H9 (cell line): ENCODE measurements around the gene DHX58. TPM values are rescaled to one million over a fixed set of nuclear protein-coding genes. Genes with fewer than 3 reads are reported as not detected.

Source experiments
- DNase-seq: peaks from one replicate; pipeline ENCODE4 v3.0.0-alpha.2; 2017
- H2AFZ ChIP-seq: one replicate; pipeline ENCODE4 v1.6.1; 2013; ENCODE audit warnings: mild to moderate bottlenecking, low read length, control low read depth, moderate library complexity
- H2AK5ac ChIP-seq: 2 replicates; pipeline ENCODE4 v1.6.1; 2013; ENCODE audit warnings: low read length, control low read depth, mixed read lengths; ENCODE audit not compliant: insufficient read length
- H2BK120ac ChIP-seq: one replicate; pipeline ENCODE4 v1.6.1; 2013; ENCODE audit warnings: low read depth, mild to moderate bottlenecking, low read length, control low read depth, inconsistent platforms; ENCODE audit not compliant: poor library complexity, severe bottlenecking
- H2BK12ac ChIP-seq: 2 replicates; pipeline ENCODE4 v1.6.1; 2013; ENCODE audit warnings: low read length, control low read depth, mixed read lengths, low read depth; ENCODE audit not compliant: insufficient read length
- H2BK15ac ChIP-seq: 2 replicates; pipeline ENCODE4 v1.6.1; 2013; ENCODE audit warnings: low read depth, low read length, control low read depth
- H2BK20ac ChIP-seq: one replicate; pipeline ENCODE4 v1.6.1; 2013; ENCODE audit warnings: low read depth, mild to moderate bottlenecking, low read length, control low read depth, inconsistent platforms; ENCODE audit not compliant: poor library complexity, severe bottlenecking
- H2BK5ac ChIP-seq: 2 replicates; pipeline ENCODE4 v1.6.1; 2013; ENCODE audit warnings: low read length, control low read depth, mixed read lengths; ENCODE audit not compliant: insufficient read length
- H3K14ac ChIP-seq: 2 replicates; pipeline ENCODE4 v1.6.1; 2013; ENCODE audit warnings: low read length, control low read depth; ENCODE audit not compliant: insufficient read depth
- H3K18ac ChIP-seq: 2 replicates; pipeline ENCODE4 v1.6.1; 2013; ENCODE audit warnings: low read depth, mild to moderate bottlenecking, mixed read lengths, low read length, control low read depth; ENCODE audit not compliant: insufficient read length
- H3K23ac ChIP-seq: 2 replicates; pipeline ENCODE4 v1.6.1; 2013; ENCODE audit warnings: low read length, control low read depth, mixed read lengths, low read depth; ENCODE audit not compliant: insufficient read length
- H3K23me2 ChIP-seq: 2 replicates; pipeline ENCODE4 v1.6.1; 2013; ENCODE audit warnings: low read depth, mild to moderate bottlenecking, mixed read lengths, low read length, control low read depth; ENCODE audit not compliant: insufficient read length, poor library complexity, severe bottlenecking
- H3K27ac ChIP-seq: 2 replicates; pipeline ENCODE4 v1.5.1; 2013; ENCODE audit warnings: low read length, control low read depth, mixed read lengths, low read depth; ENCODE audit not compliant: insufficient read length
- H3K27me3 ChIP-seq: 2 replicates; pipeline ENCODE4 v1.6.1; 2013; ENCODE audit warnings: low read length, control low read depth, inconsistent platforms; ENCODE audit not compliant: insufficient read depth
- H3K4ac ChIP-seq: 2 replicates; pipeline ENCODE4 v1.6.1; 2013; ENCODE audit warnings: low read depth, mild to moderate bottlenecking, control low read depth, inconsistent platforms, low read length, moderate library complexity
- H3K4me1 ChIP-seq: 2 replicates; pipeline ENCODE4 v1.6.1; 2013; ENCODE audit warnings: low read length, control low read depth, inconsistent platforms; ENCODE audit not compliant: insufficient read depth
- H3K4me2 ChIP-seq: 2 replicates; pipeline ENCODE4 v1.6.1; 2013; ENCODE audit warnings: low read length, control low read depth, mixed read lengths; ENCODE audit not compliant: insufficient read length, insufficient read depth
- H3K56ac ChIP-seq: 2 replicates; pipeline ENCODE4 v1.6.1; 2013; ENCODE audit warnings: low read depth, mild to moderate bottlenecking, mixed read lengths, low read length, control low read depth; ENCODE audit not compliant: insufficient read length
- H3K79me1 ChIP-seq: 2 replicates; pipeline ENCODE4 v1.6.1; 2013; ENCODE audit warnings: low read depth, mild to moderate bottlenecking, moderate library complexity, low read length, control low read depth, inconsistent platforms; ENCODE audit not compliant: insufficient read depth, poor library complexity, severe bottlenecking
- H3K79me2 ChIP-seq: 2 replicates; pipeline ENCODE4 v1.6.1; 2013; ENCODE audit warnings: low read length, control low read depth, inconsistent platforms; ENCODE audit not compliant: insufficient read depth
- H3K9ac ChIP-seq: 2 replicates; pipeline ENCODE4 v1.6.1; 2013; ENCODE audit warnings: low read length, control low read depth, mixed read lengths; ENCODE audit not compliant: insufficient read length; ENCODE audit errors: extremely low read depth
- H3K9me3 ChIP-seq: one replicate; pipeline ENCODE4 v1.6.1; 2013; ENCODE audit warnings: low read depth, low read length, inconsistent platforms; ENCODE audit not compliant: control insufficient read depth
- H3T11ph ChIP-seq: one replicate; pipeline ENCODE4 v1.6.1; 2013; ENCODE audit warnings: mild to moderate bottlenecking, low read length, control low read depth, inconsistent platforms
- H4K20me1 ChIP-seq: one replicate; pipeline ENCODE4 v1.6.1; 2013; ENCODE audit not compliant: control insufficient read depth, insufficient read length, insufficient read depth
- H4K5ac ChIP-seq: 2 replicates; pipeline ENCODE4 v1.6.1; 2013; ENCODE audit warnings: low read depth, mild to moderate bottlenecking, mixed read lengths, low read length, control low read depth; ENCODE audit not compliant: insufficient read length
- H4K8ac ChIP-seq: replicated peaks from 2 replicates; pipeline ENCODE4 v1.6.1; 2013; ENCODE audit warnings: low read length, control low read depth, mixed read lengths, low read depth; ENCODE audit not compliant: insufficient read length
- H4K91ac ChIP-seq: 2 replicates; pipeline ENCODE4 v1.6.1; 2013; ENCODE audit warnings: low read depth, mild to moderate bottlenecking, moderate library complexity, mixed read lengths, low read length, control low read depth; ENCODE audit not compliant: insufficient read length
- H3K27ac Mint-ChIP-seq, 3 experiments: 2 replicates in 2 of 3; 3 replicates in 1 of 3; pipeline ENCODE4 v1.8.0; 2020 to 2021; ENCODE audit warnings: mixed read lengths in 3 of 3, mild to moderate bottlenecking in 1 of 3, moderate library complexity in 1 of 3
- H3K27me3 Mint-ChIP-seq: 2 replicates; pipeline ENCODE4 v1.8.0; 2021; ENCODE audit warnings: low read depth, mild to moderate bottlenecking, moderate library complexity, mixed read lengths
- H3K36me3 Mint-ChIP-seq, 3 experiments: 2 replicates in 2 of 3; 3 replicates in 1 of 3; pipeline ENCODE4 v1.8.0; 2020 to 2021; ENCODE audit warnings: low read depth in 3 of 3, mixed read lengths in 3 of 3; ENCODE audit not compliant: insufficient read depth in 1 of 3
- H3K4me1 Mint-ChIP-seq, 2 experiments: 2 replicates each; pipeline ENCODE4 v1.8.0; 2020; ENCODE audit warnings: mixed read lengths in 2 of 2
- H3K4me3 Mint-ChIP-seq, 2 experiments: 2 replicates in 1 of 2; 3 replicates in 1 of 2; pipeline ENCODE4 v1.8.0; 2020 to 2021; ENCODE audit warnings: mild to moderate bottlenecking in 2 of 2, mixed read lengths in 2 of 2, moderate library complexity in 1 of 2
- H3K9me3 Mint-ChIP-seq, 2 experiments: 2 replicates in 1 of 2; 3 replicates in 1 of 2; pipeline ENCODE4 v1.8.0; 2020; ENCODE audit warnings: mild to moderate bottlenecking in 2 of 2, mixed read lengths in 2 of 2, moderate library complexity in 1 of 2
- WGBS: extraction: QIAGEN DNeasy Blood & Tissue Kit; methylation state at CpG from one replicate; pipeline ENCODE4 v1.1.7; 2013; ENCODE audit warnings: missing lambda C conversion rate, low lambda C conversion rate, mixed read lengths; ENCODE audit not compliant: insufficient read length; ENCODE audit errors: extremely low coverage; 5-methylcytosine and 5-hydroxymethylcytosine counted together
- total RNA-seq: library from RNA; stranded (reverse); gene quantifications from 2 replicates; pipeline ENCODE4 v1.2.1, GENCODE V29; 2021
- TF ChIP-seq, protein P1 (sequence below): fragments of 200-600 bp; sonication (generic); conservative IDR thresholded peaks from 3 replicates; pipeline ENCODE4 v1.8.0; 2021; ENCODE audit warnings: antibody characterized with exemption, mild to moderate bottlenecking

The DHX58 gene
- total RNA-seq, 1 experiment from 2014 or later, result 3.9 TPM

DNA sequence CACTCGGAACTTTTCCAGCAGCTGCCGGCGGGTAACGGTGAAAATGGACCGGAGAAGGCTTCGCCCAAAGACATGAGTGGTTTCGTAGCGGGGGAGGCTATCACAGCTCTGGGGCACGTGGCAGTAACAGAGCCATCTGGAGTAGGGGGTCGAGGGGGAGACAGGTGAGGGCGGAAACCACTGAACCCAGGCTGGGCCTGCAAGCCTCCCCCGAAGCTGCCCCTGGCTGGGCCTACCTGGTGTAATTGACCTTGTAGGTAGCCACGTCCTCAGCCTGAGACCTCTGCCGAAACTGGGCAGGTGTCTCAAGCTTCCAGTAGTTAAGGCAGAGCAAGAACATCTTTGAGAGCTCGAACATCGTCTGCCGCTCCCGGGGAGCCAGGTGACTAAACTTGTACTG lies 6.8 kb upstream of the DHX58 start:
- H4K8ac ChIP-seq, result no peak overlapping the region
- H3T11ph ChIP-seq, result no peak overlapping the region
- Mint-ChIP-seq H3K27ac (no peak overlapping the region), H3K4me1 (peaks cover 22 to 32% of the 10 kb centered on the region in 2 experiments), H3K27me3 (no peaks in the 10 kb centered on the region), H3K4me3 (peak overlapping the region in 1 of 2 experiments; percentile 14; a peak in 1 of 5 replicates), H3K9me3 (no peaks in the 10 kb centered on the region), H3K36me3 (peaks cover 8 to 53% (median 43%) of the 10 kb centered on the region in 3 experiments; a peak in 6 of 7 replicates)
- H3K27me3 ChIP-seq, result no peaks in the 10 kb centered on the region
- WGBS, result no CpG with 5 or more reads among the region's 18 CpGs
- no peak overlapping the region for H2BK20ac ChIP-seq
- no peak overlapping the region for H4K5ac ChIP-seq
- H4K20me1 ChIP-seq, result no peaks in the 10 kb centered on the region
- no peaks in the 10 kb centered on the region for H3K79me2 ChIP-seq
- no peak overlapping the region for H4K91ac ChIP-seq
- H3K18ac ChIP-seq, result no peak overlapping the region
- no peak for DNase-seq
- H3K4ac ChIP-seq, result no peak overlapping the region
- no peak overlapping the region for H2BK12ac ChIP-seq
- H3K4me2 ChIP-seq, result no peak overlapping the region
- no peak overlapping the region for H3K14ac ChIP-seq
- no peak overlapping the region for H2AFZ ChIP-seq
- H3K27ac ChIP-seq, result no peak overlapping the region
- no peaks in the 10 kb centered on the region for H3K9me3 ChIP-seq
- H2BK5ac ChIP-seq, result no peak overlapping the region
- no peak overlapping the region for H2BK15ac ChIP-seq
- H3K9ac ChIP-seq, result no peak overlapping the region
- H3K56ac ChIP-seq, result no peak overlapping the region
- no peaks in the 10 kb centered on the region for H3K23me2 ChIP-seq
- H3K23ac ChIP-seq, result no peak overlapping the region
- H3K4me1 ChIP-seq, result no peaks in the 10 kb centered on the region
- TF ChIP-seq, protein P1, sequence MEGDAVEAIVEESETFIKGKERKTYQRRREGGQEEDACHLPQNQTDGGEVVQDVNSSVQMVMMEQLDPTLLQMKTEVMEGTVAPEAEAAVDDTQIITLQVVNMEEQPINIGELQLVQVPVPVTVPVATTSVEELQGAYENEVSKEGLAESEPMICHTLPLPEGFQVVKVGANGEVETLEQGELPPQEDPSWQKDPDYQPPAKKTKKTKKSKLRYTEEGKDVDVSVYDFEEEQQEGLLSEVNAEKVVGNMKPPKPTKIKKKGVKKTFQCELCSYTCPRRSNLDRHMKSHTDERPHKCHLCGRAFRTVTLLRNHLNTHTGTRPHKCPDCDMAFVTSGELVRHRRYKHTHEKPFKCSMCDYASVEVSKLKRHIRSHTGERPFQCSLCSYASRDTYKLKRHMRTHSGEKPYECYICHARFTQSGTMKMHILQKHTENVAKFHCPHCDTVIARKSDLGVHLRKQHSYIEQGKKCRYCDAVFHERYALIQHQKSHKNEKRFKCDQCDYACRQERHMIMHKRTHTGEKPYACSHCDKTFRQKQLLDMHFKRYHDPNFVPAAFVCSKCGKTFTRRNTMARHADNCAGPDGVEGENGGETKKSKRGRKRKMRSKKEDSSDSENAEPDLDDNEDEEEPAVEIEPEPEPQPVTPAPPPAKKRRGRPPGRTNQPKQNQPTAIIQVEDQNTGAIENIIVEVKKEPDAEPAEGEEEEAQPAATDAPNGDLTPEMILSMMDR, result no peak
- H2BK120ac ChIP-seq, result no peak overlapping the region
- H2AK5ac ChIP-seq, result no peak overlapping the region
- H3K79me1 ChIP-seq, result no peaks in the 10 kb centered on the region
